GM18507 (cell line): Measurements from ENCODE around the gene ERMARD.

ENCODE experiments used
- DNase-seq: peaks from one replicate; pipeline ENCODE4 v3.0.0; 2011; ENCODE audit warnings: low read depth; ENCODE audit not compliant: insufficient read length; ENCODE audit errors: extremely low spot score
- FAIRE-seq: peaks from 2 replicates; lab custom pipeline; 2011; peaks lifted over from hg19 to GRCh38; lab: Jason Lieb, UNC

Gene ERMARD

DNA sequence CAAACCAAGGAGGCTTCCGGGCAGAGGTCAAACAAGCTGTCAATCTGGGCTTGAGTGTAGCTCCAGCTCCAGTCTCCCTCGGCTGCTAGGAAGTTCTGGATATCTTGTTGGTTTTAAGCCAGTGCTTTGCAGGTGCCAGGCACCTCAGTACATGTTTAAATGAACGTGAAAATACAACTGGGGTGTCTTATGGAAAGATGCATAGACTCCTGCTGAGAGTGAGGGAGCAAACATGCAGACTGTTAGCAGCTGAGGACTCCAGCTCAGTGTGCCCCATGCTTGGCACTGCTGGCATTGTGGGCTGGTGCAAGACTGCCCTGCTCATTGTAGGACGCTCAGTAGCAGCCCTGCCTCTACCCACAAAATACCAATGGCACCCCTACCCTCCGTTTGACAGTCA, 28.5 kb downstream of the ERMARD start:
- DNase-seq (no peak), FAIRE-seq (no peak)

DNA sequence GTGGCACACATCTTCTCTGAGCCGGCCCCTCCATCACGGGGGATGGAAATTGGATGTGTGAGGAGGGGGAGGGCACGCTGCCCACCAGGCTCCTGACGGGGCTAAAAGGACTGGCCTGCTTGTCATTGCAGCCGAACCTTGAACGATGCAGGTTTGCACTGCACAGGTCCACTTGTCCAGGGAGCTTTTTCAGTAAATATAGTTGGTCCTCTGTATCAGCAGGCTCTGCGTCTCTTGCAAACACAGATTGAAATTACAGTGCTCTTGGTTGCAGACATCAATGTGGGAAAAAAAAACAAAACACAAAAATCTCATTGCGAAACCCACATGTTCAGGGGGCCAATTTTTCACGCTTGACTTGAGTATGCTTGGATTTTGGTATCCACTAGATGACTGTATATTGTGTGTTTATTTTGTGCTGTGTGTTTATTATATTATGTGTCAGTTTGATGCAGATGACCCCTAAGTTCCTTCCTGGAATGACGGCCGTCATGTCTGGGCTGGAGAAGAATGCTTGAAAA, 29.2 kb downstream of the ERMARD start:
- DNase-seq (no peak), FAIRE-seq (no peak)

- FAIRE-seq = no peak
- no peak for DNase-seq
These were observed 31.5 kb downstream of the ERMARD start for GRCh38 chr6:169782966-169783365.

- no peak for FAIRE-seq
These were observed 32.0 kb downstream of the ERMARD start for GRCh38 chr6:169783401-169783800.

GRCh38 chr6:169783971-169784820, 32.8 kb downstream of the ERMARD start:
- DNase-seq (no peak), FAIRE-seq (no peak)

More at GRCh38 chr6:169783401-169783800, 32.0 kb downstream of the ERMARD start:
- DNase-seq = no peak

DNA sequence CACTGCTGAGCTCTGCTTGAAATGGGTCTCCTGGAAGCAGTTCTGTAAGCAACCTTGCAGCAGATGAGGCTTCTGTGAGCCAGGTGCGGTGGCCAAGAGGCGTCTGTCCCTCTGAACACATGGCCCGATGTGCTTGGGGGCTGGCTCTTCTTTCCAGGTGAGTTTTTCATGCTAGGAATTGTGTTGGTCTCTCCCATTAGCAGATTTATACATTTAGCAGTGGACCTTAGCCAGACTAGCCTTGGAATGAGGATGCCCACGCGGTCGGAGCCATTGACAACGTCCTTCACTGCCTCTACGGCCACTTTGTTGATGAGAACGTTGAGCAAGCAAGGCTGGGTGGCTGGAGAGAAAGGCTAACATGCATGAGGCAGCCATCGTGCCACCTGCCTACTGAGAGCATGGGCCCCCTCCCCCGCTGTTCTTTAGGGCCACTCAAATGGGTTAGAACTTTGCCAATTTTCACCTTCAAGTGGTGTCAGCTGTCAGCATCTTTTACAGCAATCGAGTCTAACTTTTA, 33.5 kb downstream of the ERMARD start:
- no peak for DNase-seq
- no peak for FAIRE-seq

GRCh38 chr6:169785566-169785965, 34.1 kb downstream of the ERMARD start:
- DNase-seq = no peak
- FAIRE-seq = no peak

GRCh38 chr6:169786349-169786748, 34.9 kb downstream of the ERMARD start:
- no peak for DNase-seq
- no peak for FAIRE-seq

DNA sequence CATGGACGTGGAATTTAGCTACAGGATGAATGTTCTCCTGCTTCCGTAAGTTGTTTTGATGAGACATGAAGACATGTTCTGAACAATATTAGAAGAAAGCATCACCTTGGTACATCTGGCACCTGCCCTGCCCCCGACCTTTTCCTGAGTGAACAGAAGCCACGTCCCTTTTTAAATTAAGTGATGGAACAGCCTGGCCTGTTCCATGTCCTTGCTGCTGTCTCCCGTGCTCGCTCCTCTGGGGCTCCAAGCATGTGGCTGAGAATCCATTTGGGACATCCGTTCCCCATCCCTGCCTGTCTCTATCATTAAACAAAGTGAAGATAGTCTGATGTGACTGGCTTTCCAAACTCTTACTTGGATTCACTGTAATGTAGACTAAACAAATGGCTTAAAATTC, 36.4 kb downstream of the ERMARD start:
- FAIRE-seq = no peak

GRCh38 chr6:169788809-169789145, 37.4 kb downstream of the ERMARD start:
- no peak for DNase-seq
- FAIRE-seq = no peak

More for the DNA sequence above, 36.4 kb downstream of the ERMARD start:
- no peak for DNase-seq

GRCh38 chr6:169789146-169789943, 37.9 kb downstream of the ERMARD start:
- no peak for DNase-seq
- no peak for FAIRE-seq

DNA sequence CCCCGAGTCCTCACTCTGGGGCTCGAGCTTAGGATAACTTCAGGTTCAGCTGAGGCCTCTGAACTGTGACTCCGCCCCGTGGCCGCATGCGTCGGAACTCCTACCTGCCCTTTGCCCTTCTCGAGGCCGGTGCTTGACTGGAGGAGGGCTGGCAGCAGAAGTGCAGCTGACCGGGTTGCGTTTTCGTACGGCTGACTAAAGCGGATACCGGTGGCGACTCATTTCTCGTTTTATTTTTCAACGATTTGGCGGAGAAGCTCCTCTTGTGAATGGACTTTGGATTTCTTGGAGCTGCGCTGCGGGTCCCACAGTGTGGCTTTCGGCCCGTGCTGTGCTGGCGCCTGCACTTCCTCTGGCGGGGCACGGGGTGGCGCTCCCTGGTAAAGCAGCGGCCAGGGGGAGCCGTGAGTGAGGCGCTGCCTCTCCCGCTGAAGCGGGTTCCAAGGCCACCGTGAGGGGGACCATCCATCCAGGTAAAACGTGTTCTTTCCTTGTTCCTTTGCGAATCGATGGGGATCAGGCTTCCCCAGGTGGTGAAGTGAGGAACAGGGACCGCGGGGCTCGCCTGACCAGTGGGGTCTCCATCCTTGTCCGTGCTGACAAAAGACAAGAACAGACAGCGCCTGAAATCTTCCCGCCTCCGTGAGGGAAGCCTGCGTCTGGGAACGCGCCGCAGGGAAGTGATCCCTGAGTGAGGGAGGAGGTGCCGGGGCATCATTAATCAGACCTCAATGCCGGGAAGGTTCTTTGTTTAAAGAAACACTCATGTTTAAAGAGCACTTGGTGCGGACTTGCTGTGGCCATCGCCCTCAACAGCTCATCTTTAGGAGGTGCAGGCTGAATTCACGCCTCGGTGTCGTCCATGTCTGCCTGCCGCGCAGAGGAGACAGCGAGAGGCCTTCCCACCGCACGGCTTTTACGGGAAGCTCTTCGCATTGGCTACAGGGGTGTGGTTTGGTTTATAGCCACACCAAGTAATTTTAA, 38.8 kb downstream of the ERMARD start:
- DNase-seq (peak; percentile 70), FAIRE-seq (peak; percentile 29)

DNA sequence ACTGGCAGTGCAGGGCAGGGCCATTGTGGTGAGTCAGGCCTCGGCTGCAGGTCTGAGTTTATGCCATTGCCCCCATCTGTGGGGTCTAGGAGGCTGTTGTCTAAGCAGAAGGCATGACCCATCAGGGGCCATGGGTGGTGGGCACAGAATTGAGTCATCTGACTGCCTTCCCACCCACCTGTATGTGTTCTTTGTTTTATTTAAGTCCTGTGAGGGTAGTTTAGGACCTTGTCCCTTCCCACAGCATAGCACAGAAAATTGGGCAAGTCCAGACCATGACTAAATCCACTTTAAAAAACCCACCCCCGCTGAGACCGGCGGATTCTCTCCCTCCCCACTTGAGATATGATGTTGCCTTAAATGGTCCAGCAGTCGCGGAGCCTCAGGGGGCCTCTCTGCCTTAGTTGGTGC, 40.3 kb downstream of the ERMARD start:
- FAIRE-seq (no peak), DNase-seq (no peak)

DNA sequence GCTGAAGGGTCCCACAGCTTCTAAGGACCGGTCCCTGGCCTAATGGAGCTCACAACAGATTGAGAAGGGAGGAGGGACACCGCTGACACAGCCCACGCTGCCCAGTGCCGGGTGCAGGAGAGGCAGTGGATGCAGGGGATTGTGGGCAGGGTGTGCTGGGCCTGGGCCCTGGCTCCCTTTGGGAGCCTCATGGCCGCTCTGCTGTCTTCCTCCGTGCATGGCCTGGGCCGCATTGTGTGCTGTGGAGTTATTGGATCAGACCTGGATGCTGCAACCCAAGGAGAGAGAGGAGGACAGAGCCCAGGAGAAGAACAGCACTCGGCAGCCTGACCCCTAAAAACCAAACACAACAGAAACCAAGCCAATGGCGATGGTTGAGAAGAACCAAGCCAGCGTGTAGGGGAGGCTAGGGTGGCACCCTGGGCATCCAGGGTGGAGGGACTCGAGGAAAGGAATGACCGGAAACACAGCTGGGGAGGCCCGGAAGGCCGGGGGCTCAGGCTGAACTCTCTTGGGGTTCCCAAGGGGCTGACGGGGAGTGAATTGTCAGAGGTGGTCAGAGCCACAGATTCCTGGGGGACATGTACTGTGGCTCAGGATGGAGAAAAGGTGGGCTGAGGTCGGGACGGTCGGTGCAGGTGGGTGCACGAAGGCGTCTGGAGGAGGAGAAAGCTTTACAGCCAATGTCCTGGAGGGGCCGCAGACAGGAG, 41.0 kb downstream of the ERMARD start:
- no peak for FAIRE-seq
- DNase-seq = no peak

DNA sequence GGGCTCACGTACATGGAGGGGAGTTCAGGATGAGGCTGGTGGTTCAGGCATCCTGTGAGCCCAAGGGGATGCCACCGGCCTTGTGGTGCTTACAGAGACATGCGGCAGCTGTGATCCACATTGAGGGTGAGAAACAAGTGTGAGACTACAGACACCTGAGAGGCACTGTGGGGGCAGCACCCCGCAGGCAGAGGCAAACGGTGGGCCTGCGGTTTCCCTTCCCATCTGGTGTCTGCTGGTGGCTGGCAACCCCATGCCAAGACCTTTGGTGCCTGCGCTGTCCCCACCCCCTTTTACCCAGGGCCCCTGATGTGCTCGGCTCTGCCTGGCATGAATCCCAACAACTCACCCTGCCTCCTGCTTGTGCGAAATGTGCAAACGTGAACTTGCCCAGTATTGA, 42.0 kb downstream of the ERMARD start:
- DNase-seq = no peak
- no peak for FAIRE-seq

DNA sequence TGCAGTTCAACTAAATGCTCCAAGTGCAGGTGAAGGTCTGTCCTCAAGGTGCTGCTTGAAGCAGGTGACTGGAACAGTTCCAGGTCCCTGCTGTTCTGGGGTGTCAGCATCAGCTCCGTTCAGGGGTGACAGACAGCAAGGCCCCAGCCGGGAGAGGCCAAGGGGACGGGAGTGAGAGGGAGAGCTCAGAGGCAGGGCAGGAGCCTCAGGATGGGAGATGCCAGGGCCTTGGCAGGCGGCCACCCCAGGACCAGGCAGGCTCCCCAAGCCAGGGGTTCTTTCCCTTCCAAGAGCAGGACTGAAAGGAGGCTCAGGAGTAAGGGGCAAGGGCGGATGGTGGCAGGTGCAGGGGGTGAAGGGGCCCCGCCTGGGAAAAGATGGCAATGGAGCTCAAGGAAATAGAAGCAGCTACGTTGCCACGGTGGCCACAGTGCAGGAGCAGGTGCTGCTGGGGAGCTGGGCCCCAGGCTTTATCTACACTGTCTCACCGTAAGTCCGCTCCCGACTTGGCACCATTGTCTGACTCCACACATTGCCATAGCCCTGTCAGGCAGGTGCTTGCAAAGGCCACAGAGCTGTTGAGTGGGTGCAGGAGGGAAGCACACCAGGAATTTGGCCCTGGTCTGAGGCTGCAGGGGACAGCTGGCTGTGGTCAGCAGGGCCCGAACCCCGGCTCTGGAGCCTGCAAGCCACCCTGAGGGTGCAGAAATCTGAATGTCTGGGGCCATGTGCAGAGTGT, 43.1 kb downstream of the ERMARD start:
- no peak for FAIRE-seq
- DNase-seq = no peak

DNA sequence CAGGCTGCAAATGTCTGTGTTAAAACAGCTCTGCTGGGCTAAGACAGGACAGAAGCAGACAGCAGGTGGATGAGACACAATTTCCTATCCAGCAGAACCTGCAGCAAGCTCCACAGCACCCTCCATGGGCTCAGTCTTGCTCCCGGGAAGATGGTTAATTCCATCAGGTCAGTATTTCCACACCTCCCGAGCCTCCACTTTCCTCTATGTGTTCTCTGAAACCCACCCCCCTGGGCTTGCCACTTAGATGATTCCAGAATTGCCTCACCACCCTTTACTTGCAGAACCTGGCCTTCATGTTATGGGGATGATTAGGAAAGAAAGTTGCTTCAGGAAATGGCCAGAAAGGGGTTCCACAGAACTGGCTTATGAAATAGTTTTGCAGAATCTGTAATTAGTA, 43.8 kb downstream of the ERMARD start:
- FAIRE-seq (no peak), DNase-seq (no peak)
